Measurements from ENCODE around the gene TICAM1.

DNA sequence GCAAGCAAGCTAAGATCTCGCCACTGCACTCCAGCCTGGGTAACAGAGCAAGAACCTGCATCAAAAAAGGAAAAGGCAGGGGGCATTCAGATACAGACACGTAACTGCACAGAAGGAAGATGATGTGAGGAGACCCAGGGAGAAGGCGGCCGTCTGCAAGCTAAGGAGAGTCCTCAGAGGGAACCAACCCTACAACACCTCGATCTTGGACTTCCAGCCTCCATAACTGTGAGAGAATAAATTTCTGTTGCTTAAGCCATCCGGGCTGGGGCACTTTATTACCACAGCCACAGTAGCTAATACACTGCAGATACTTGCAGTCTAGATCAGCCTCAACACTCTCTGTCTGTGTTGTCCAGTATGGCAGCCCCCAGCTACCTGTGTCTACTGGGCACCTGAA, 7.9 kb downstream of the TICAM1 start:
- TF ChIP-seq, protein P1, sequence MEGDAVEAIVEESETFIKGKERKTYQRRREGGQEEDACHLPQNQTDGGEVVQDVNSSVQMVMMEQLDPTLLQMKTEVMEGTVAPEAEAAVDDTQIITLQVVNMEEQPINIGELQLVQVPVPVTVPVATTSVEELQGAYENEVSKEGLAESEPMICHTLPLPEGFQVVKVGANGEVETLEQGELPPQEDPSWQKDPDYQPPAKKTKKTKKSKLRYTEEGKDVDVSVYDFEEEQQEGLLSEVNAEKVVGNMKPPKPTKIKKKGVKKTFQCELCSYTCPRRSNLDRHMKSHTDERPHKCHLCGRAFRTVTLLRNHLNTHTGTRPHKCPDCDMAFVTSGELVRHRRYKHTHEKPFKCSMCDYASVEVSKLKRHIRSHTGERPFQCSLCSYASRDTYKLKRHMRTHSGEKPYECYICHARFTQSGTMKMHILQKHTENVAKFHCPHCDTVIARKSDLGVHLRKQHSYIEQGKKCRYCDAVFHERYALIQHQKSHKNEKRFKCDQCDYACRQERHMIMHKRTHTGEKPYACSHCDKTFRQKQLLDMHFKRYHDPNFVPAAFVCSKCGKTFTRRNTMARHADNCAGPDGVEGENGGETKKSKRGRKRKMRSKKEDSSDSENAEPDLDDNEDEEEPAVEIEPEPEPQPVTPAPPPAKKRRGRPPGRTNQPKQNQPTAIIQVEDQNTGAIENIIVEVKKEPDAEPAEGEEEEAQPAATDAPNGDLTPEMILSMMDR (IDR thresholded peaks at IDR 0.05; ENCODE audit: poor library complexity): no peak
- no peak for TF ChIP-seq EZH2 (IDR thresholded peaks at IDR 0.05; ENCODE audit: borderline replicate concordance)

All from hepatocyte (in vitro differentiated cells).